ENCODE data around the gene AKAP7. TPM values are rescaled to one million over a fixed set of nuclear protein-coding genes. Genes with fewer than 3 reads are reported as not detected.

The AKAP7 gene
- total RNA-seq, 1 donor from 2014 or later, result 16.5 TPM

DNA sequence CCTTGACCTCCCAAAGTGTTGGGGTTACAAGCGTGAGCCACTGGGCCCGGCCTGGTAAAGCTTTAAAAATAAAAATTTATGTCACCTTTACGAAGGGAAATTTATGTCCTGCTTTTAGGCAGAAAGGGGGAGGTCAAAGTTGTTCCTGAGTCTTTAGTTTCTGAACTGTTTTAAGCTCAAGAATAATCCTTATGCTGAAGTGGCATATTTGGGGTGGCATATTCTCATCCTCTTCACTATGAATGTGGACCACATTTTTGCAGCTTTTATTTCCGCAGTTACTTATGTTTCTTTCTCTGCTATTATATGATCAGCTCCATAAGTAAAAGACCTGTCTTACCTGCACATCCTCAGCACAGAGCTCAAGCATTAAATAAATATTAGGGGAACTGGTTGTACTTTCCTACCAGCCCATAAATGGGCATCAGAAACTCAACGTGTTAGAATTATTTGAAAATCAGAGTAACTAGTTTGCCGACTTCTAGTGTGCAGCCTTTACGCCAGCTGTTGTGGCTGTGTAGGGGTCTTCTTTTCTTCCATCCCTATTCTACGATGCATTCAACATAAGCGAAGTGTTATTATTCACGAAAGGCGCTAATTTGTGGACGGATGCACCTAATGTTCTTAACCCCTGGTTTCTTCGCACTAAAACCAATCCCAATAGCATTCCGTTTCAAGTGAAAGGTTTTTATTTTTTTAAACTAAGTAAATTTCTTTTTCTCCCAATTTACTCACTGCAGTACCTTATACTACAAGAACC lies 867 bp upstream of the AKAP7 start:
- DNase-seq (ENCODE audit: low spot score), result no peak

- no peak for DNase-seq (ENCODE audit: low spot score)
Measured at GRCh38 chr6:131134980-131135243, 355 bp upstream of the AKAP7 start.

- DNase-seq (ENCODE audit: low spot score), result no peak
Measured at GRCh38 chr6:131136021-131136786, 937 bp downstream of the AKAP7 start.

- no peak for DNase-seq (ENCODE audit: low spot score)
Measured at GRCh38 chr6:131139599-131139998, 4.3 kb downstream of the AKAP7 start.

- no peak for DNase-seq (ENCODE audit: low spot score)
Measured at GRCh38 chr6:131143319-131143718, 8.1 kb downstream of the AKAP7 start.

- no peak for DNase-seq (ENCODE audit: low spot score)
Measured at GRCh38 chr6:131146865-131147264, 11.6 kb downstream of the AKAP7 start.

GRCh38 chr6:131156411-131156810 lies 21.1 kb downstream of the AKAP7 start:
- no peak for DNase-seq (ENCODE audit: low spot score)

DNA sequence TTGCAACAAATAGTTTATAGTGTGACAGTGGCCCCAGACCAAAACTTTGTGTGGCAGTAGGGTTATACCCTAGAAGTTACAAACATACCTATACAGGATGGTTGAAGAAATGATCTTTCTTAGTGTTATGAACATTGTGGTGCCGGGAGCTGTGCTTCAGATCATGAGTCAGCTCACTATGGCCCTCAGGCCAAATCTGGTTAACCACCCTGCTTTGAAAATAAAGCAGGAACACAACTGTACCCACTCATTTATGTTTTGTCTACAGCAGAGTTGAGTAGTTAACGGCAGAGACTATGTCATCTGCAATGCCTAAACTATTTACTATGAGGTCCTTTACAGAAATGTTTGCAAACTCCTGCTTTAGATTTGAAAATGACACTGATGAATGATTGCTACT lies 24.3 kb downstream of the AKAP7 start:
- DNase-seq (ENCODE audit: low spot score), result no peak

DNA sequence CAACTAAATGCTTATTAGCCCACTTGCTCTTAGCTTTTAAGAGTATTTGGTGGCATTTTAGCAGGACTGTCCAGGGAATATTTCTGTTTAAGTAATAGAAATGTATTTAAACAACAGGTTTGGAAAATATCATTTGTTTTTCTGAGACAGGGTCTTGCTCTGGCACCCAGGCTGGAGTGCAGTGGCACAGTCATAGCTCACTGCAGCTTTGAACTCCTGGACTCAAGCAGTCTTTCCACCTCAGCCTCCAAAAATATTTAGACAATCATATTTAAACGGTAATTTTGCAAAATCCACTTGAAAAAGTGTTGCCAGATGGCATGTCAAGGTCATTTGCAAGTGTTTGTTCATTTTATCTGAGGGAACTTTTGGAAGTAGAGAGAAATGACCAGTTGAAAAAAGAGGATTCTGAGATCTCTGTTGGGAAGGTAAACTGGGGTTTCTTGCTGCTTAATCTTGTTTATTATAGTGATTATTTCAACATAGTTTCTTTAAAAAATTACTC lies 25.0 kb downstream of the AKAP7 start:
- no peak for DNase-seq (ENCODE audit: low spot score)

DNA sequence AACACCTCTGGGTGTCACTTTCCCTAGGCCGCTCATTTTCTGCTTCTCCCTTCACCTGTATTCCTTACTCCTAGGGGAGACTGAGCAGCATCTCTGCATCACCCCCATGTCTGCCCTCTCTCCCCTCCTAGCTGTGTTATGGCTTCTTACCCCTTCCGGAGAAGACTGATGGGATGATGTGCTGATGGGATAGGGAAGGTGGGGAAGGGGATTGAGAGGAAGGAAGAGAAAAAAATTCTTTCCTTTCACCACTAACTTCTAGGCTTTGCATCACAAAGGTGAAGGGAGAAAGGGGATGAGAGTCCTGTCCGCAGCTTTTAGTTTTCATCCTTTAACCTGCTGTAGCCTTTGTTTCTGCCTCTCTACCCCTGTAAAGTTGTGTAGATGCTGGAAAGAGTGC lies 26.7 kb downstream of the AKAP7 start:
- DNase-seq (ENCODE audit: low spot score), result no peak

- DNase-seq (ENCODE audit: low spot score), result no peak
Measured at GRCh38 chr6:131163886-131164285, 28.6 kb downstream of the AKAP7 start.

- DNase-seq (ENCODE audit: low spot score), result no peak
Measured at GRCh38 chr6:131164506-131164905, 29.2 kb downstream of the AKAP7 start.

GRCh38 chr6:131167773-131168172 lies 32.5 kb downstream of the AKAP7 start:
- no peak for DNase-seq (ENCODE audit: low spot score)

DNA sequence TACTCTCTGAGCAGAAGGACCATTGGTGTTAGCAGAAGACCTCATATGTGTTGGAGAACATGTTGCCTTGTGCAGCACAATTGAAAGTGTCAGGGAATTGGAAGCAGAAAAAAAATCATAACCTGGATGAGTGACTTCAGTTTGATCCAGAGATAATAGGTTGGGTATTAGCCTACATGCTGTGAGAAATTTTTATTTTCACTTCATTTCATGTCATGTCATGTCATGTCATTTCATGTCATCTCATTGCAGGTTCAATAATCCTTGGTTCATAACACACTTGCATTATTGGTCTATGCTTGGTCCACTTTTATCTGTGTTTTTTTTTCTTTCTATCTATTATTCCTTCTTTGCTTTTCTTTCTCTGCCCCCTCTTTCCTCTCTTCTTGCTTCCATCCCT lies 34.3 kb downstream of the AKAP7 start:
- no peak for DNase-seq (ENCODE audit: low spot score)

- DNase-seq (ENCODE audit: low spot score), result no peak
Measured at GRCh38 chr6:131172222-131172621, 37.0 kb downstream of the AKAP7 start.

DNA sequence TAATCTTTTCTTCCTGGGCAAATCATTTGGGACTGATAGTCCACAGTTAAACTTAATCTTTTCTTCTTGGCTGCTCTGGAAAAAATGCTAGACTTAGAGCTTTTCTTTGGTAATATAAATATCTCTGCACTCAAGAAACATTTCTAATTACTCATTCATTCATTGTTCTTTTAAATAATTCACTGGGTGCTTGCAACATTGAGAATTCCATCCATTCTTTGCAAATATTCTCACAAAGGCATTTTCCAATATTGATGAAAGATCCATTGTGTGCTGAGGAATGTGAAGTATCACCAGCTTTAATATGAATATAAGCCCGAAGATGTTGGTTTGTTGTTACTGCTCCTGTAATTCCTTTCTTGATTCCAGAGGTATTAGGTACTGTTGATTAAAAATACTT lies 38.4 kb downstream of the AKAP7 start:
- DNase-seq (ENCODE audit: low spot score), result no peak

DNA sequence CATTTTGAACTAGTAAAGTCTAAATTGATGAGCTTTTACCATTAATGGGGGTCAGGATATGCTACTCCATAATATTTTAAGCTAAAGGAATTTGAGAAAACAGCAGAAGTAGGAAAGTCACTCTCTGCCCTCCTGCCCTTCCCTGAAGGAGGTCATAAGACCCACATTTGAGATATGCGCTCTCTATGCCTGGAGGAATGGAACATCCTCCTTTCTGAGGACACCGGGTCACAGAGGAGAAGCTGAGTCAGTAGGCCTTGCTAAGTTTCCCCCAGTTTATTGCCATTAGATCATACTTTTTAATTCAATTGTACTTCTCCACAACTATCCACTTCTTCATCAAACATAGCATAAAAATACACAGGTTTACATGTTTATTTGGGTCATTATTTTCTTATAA lies 40.3 kb downstream of the AKAP7 start:
- no peak for DNase-seq (ENCODE audit: low spot score)

DNA sequence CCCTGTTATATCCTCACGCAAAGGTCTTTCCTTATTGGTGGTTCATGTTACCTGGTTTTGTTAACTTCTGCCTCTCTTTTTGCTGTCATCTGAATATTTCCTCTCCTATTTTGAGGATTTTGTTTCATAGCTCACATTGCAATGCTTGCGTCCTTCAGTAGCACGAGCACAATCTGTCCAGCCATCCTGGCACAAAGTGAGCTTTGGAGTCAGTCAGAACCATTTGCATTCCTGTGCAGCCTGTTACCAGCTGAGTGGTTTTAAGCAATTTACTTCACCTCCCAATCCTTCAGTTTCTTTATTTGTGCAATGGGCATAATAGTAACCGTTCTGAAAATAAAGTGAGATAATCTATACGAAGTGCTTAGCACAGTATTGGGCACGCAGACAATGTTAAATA lies 42.7 kb downstream of the AKAP7 start:
- no peak for DNase-seq (ENCODE audit: low spot score)

DNA sequence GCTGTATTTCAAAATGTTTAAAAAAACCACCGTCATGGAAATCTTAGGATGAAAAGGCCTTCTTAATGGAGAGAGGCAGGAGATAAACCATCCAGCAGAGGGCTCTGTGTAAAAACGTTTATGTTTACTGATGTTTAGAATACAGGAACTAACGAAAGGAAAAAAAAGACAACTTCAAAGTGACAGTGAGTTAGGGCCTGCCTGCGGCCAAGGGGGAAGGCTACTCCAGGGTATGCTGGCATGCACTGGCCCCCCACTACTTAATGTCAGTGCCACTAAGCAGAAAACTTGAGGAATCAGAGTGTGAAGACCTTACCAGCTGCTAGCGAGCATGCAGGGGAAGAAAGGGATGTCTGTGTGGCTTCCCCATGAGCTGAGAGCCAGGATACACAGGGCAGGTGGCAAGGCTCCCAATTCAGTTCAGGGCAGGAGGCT lies 47.7 kb downstream of the AKAP7 start:
- no peak for DNase-seq (ENCODE audit: low spot score)

- DNase-seq (ENCODE audit: low spot score), result no peak
Measured at GRCh38 chr6:131183427-131184095, 48.3 kb downstream of the AKAP7 start.

DNA sequence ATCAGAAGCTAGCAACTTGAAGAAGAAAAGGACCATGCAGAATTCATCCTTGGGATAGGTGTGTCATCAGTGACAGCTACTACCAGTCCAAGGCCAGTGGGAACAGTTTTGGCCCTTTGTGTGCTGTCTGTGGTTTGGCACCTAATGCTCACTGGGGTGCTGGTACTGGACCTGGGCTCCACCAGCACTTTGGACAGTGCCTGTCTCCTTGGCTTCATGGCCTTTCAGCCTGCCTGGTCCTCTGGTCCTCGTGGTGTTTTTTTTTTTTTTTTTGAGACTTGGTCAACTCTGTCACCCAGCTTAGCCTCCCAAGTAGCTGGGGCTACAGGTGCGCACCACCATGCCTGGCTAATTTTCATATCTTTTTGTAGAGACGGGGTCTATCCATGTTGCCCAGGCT lies 56.3 kb downstream of the AKAP7 start:
- no peak for DNase-seq (ENCODE audit: low spot score)

GRCh38 chr6:131197716-131198115 lies 62.4 kb downstream of the AKAP7 start:
- no peak for DNase-seq (ENCODE audit: low spot score)
